ENCODE results near the gene ADCY3.

The ADCY3 gene

DNA sequence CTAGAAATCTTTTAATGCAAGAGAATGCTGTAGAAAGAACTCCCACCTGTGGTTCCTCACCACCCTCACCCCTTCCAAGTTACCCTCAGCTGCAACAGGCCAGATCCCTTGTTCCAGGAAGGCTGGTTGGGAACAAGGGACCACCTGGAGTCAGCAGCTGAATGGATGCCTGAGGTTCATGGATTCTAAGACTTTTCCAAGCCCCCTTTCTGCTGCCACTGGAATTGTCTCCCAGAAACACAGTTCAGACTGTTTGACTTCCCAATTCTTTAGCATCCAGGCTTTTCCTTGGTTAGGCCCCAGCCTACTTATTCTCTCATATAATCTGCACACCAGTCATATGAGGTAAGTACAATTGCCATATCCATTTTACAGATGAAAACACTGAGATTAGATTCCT is 8.0 kb upstream of the ADCY3 start:
- Histone ChIP-seq H3K27me3 (replicated peaks; ENCODE audit: control insufficient read depth, insufficient read depth, low read length, poor library complexity, severe bottlenecking) (no peaks in the 10 kb centered on the region), H3K4me1 (ENCODE audit: control insufficient read depth, insufficient read depth, low read length, poor library complexity, severe bottlenecking) (peaks cover 16% of the 10 kb centered on the region), H3K9me3 (ENCODE audit: control insufficient read depth, low read length) (no peaks in the 10 kb centered on the region), H3K27ac (ENCODE audit: insufficient read depth, low read length, poor library complexity, severe bottlenecking) (no peak overlapping the region), H3K36me3 (ENCODE audit: control insufficient read depth, insufficient read depth, low read length) (no peaks in the 10 kb centered on the region), H3K4me3 (ENCODE audit: insufficient read depth, low read depth, low read length, poor library complexity, severe bottlenecking) (no peak overlapping the region)
- no peak for DNase-seq

DNA sequence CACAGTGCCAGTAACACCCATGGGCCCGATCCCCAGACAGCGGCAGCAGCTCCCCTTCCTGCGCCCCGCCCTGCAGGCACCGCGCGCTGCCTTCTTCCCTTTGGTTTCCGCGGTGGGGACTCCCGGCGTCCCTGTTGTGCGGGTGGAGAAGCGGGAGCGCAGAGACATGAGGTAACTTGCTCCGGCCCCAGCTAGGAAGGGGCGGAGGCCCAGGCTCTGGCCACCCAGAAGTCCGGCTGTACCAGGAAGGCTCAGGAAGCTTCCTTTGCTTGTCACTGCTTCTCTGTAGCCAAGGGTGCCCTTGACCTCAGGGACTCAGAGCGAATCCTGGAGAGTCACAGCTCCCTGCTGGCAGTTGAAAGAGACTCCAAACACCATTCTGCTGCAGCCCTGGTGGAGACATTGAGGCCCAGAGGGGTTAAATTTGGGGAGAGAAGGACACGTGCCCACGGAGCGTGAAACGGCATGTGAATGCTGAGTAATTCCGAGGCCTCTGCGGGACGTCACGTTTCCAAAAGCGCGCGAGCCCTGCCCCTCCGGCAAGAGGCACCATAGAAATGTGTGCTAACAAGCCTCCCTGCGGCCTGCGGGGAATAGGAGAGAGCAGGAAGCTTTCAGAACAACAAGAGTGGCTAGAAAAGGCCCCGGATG is 6.7 kb upstream of the ADCY3 start:
- Histone ChIP-seq H3K36me3 (ENCODE audit: control insufficient read depth, insufficient read depth, low read length) (no peaks in the 10 kb centered on the region), H3K27ac (ENCODE audit: insufficient read depth, low read length, poor library complexity, severe bottlenecking) (no peak overlapping the region), H3K4me3 (ENCODE audit: insufficient read depth, low read depth, low read length, poor library complexity, severe bottlenecking) (peak overlapping the region; percentile 41), H3K4me1 (ENCODE audit: control insufficient read depth, insufficient read depth, low read length, poor library complexity, severe bottlenecking) (peaks cover 16% of the 10 kb centered on the region), H3K27me3 (replicated peaks; ENCODE audit: control insufficient read depth, insufficient read depth, low read length, poor library complexity, severe bottlenecking) (no peaks in the 10 kb centered on the region), H3K9me3 (ENCODE audit: control insufficient read depth, low read length) (no peaks in the 10 kb centered on the region)
- peak in 1 of 3 donors; percentile 1 for DNase-seq

DNA sequence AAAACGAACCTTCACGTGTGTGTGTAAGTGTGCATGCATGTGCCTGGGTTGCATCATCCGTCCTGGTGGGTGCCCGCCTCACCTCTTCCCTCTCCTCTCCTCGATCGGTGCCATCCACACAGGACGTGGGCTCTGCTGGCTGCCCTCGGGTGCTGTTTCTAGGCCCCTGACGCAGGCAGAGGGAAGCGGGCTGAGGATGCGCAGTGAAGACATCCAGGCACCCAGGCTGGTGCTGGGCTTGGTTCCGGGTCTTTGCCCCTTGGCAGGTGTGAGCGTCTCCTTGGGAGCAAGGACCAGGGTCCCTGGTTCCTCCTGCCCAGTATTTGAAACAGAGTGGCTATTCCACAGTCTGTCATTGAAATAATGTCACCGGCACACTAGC is 6.2 kb upstream of the ADCY3 start:
- Histone ChIP-seq H3K4me3 (ENCODE audit: insufficient read depth, low read depth, low read length, poor library complexity, severe bottlenecking) (peak overlapping the region; percentile 41), H3K36me3 (ENCODE audit: control insufficient read depth, insufficient read depth, low read length) (no peaks in the 10 kb centered on the region)
- DNase-seq, result no peak

DNA sequence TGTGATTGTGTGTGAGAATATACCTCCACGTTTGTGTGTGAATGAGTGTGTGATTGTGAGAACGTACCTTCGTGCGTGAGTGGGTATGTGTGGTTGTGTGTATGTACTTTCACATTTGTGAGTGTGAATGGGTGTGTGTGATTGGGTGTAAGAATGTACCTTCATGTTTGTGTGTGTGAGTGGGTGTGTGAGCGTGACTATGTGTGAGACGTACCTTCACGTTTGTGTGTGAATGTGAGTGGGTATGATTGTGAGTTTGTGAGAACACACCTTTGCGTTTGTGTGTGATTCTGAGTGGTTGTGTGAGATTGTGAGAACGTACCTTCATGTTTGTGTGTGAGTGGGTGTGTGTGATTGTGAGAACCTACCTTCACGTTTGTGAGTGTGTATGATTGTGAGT is 5.8 kb upstream of the ADCY3 start:
- no peak for DNase-seq
- Histone ChIP-seq H3K27me3 (replicated peaks; ENCODE audit: control insufficient read depth, insufficient read depth, low read length, poor library complexity, severe bottlenecking) (no peaks in the 10 kb centered on the region), H3K27ac (ENCODE audit: insufficient read depth, low read length, poor library complexity, severe bottlenecking) (no peak overlapping the region), H3K9me3 (ENCODE audit: control insufficient read depth, low read length) (no peaks in the 10 kb centered on the region), H3K4me1 (ENCODE audit: control insufficient read depth, insufficient read depth, low read length, poor library complexity, severe bottlenecking) (peaks cover 19% of the 10 kb centered on the region), H3K36me3 (ENCODE audit: control insufficient read depth, insufficient read depth, low read length) (no peaks in the 10 kb centered on the region), H3K4me3 (ENCODE audit: insufficient read depth, low read depth, low read length, poor library complexity, severe bottlenecking) (no peak overlapping the region)

More for the DNA sequence above, 6.2 kb upstream of the ADCY3 start:
- Histone ChIP-seq H3K27ac (ENCODE audit: insufficient read depth, low read length, poor library complexity, severe bottlenecking) (no peak overlapping the region), H3K27me3 (replicated peaks; ENCODE audit: control insufficient read depth, insufficient read depth, low read length, poor library complexity, severe bottlenecking) (no peaks in the 10 kb centered on the region), H3K9me3 (ENCODE audit: control insufficient read depth, low read length) (no peaks in the 10 kb centered on the region), H3K4me1 (ENCODE audit: control insufficient read depth, insufficient read depth, low read length, poor library complexity, severe bottlenecking) (peaks cover 16% of the 10 kb centered on the region)

DNA sequence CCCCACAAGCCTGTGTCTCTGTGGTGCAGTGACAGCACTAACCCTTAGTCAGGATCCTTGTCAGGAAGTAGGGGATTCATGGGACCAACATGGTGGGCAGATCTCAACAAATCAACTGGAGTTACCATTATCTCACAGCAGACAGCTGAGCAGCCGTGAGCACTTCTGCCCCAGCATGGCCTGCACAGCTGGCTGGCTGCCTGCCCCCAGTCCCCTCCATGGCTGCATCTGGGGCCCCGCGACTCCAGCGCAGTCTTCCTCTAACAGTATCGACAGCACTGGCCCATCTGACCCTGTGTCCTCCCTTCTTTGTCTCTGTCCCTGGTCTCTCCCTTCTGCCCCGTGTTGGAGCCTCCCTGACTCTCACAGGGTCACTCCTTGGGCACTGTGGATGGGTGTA is 4.7 kb upstream of the ADCY3 start:
- Histone ChIP-seq H3K9me3 (ENCODE audit: control insufficient read depth, low read length) (no peaks in the 10 kb centered on the region), H3K4me3 (ENCODE audit: insufficient read depth, low read depth, low read length, poor library complexity, severe bottlenecking) (no peak overlapping the region), H3K27me3 (replicated peaks; ENCODE audit: control insufficient read depth, insufficient read depth, low read length, poor library complexity, severe bottlenecking) (no peaks in the 10 kb centered on the region), H3K36me3 (ENCODE audit: control insufficient read depth, insufficient read depth, low read length) (no peaks in the 10 kb centered on the region), H3K27ac (ENCODE audit: insufficient read depth, low read length, poor library complexity, severe bottlenecking) (no peak overlapping the region), H3K4me1 (ENCODE audit: control insufficient read depth, insufficient read depth, low read length, poor library complexity, severe bottlenecking) (peaks cover 24% of the 10 kb centered on the region)
- no peak for DNase-seq

DNA sequence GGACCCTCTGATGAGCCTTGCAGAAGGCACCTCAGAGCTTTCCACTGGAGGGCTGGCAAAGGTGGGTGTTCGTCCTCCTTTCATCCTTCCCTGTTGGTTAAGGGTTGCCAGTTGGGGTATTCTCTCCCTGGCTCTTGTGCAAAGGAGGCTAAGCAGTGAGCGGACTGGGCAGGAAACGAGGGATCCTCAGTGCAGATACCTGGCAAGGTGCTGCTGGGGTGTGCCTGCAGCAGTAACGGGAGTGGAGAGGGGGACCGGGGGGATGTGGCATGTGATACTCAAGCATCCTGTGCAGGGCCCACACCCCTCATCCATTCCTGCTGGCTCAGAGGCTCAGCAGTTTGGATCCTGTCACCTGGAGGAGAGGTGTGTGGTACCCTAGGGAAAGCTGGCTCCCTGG is 4.2 kb upstream of the ADCY3 start:
- no peak overlapping the region for H3K27ac ChIP-seq (ENCODE audit: insufficient read depth, low read length, poor library complexity, severe bottlenecking)
- no peaks in the 10 kb centered on the region for H3K27me3 ChIP-seq (replicated peaks; ENCODE audit: control insufficient read depth, insufficient read depth, low read length, poor library complexity, severe bottlenecking)
- H3K4me3 ChIP-seq (ENCODE audit: insufficient read depth, low read depth, low read length, poor library complexity, severe bottlenecking), result no peak overlapping the region
- H3K9me3 ChIP-seq (ENCODE audit: control insufficient read depth, low read length), result no peaks in the 10 kb centered on the region
- DNase-seq, result no peak
- H3K36me3 ChIP-seq (ENCODE audit: control insufficient read depth, insufficient read depth, low read length), result no peaks in the 10 kb centered on the region
- H3K4me1 ChIP-seq (ENCODE audit: control insufficient read depth, insufficient read depth, low read length, poor library complexity, severe bottlenecking), result peaks cover 24% of the 10 kb centered on the region

DNA sequence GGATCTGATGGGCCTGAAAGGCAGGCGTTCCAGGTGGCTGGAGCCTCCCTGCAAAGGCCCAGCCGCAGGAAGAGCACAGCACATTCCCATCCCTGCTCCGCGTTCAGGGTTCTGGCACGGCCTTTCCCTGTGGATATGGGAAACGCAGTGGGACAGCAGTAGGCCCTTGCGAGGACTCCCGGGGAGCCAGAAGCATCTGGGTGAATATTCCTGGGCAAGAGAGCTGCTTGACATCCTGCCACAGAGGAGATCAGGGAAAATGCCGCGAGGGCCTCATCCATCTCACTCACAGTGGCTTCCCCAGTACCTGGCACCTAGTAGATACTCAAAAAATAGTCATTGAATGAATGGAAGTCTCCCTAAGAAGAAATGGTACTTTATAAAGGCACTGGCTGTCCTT is 3.1 kb upstream of the ADCY3 start:
- no peak for DNase-seq
- Histone ChIP-seq H3K4me3 (ENCODE audit: insufficient read depth, low read depth, low read length, poor library complexity, severe bottlenecking) (no peak overlapping the region), H3K36me3 (ENCODE audit: control insufficient read depth, insufficient read depth, low read length) (no peaks in the 10 kb centered on the region), H3K27me3 (replicated peaks; ENCODE audit: control insufficient read depth, insufficient read depth, low read length, poor library complexity, severe bottlenecking) (no peaks in the 10 kb centered on the region), H3K27ac (ENCODE audit: insufficient read depth, low read length, poor library complexity, severe bottlenecking) (no peak overlapping the region), H3K4me1 (ENCODE audit: control insufficient read depth, insufficient read depth, low read length, poor library complexity, severe bottlenecking) (peaks cover 36% of the 10 kb centered on the region), H3K9me3 (ENCODE audit: control insufficient read depth, low read length) (no peaks in the 10 kb centered on the region)

DNA sequence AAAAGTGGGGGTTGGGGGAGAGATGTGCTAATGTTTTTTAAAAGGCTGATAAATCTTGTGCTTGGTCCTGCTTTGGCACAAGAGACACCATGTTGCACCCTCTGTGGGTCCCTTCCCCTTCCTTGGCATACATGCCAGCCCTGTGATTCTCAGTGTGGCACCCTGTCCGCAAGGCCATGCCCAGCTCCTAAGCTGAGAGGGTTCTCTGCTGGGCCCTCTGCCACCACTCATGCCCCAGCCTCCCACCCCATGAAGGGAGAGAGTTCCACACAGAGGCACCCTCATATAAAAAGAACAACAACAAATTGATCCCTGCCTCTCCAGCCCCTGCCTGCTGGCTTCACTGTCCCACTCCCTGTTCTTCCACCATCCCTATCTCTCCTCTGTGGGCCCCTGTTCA is 2.5 kb upstream of the ADCY3 start:
- Histone ChIP-seq H3K9me3 (ENCODE audit: control insufficient read depth, low read length) (no peaks in the 10 kb centered on the region), H3K27me3 (replicated peaks; ENCODE audit: control insufficient read depth, insufficient read depth, low read length, poor library complexity, severe bottlenecking) (no peaks in the 10 kb centered on the region), H3K4me1 (ENCODE audit: control insufficient read depth, insufficient read depth, low read length, poor library complexity, severe bottlenecking) (peaks cover 41% of the 10 kb centered on the region), H3K27ac (ENCODE audit: insufficient read depth, low read length, poor library complexity, severe bottlenecking) (no peak overlapping the region), H3K4me3 (ENCODE audit: insufficient read depth, low read depth, low read length, poor library complexity, severe bottlenecking) (no peak overlapping the region), H3K36me3 (ENCODE audit: control insufficient read depth, insufficient read depth, low read length) (no peaks in the 10 kb centered on the region)
- DNase-seq, result no peak

DNA sequence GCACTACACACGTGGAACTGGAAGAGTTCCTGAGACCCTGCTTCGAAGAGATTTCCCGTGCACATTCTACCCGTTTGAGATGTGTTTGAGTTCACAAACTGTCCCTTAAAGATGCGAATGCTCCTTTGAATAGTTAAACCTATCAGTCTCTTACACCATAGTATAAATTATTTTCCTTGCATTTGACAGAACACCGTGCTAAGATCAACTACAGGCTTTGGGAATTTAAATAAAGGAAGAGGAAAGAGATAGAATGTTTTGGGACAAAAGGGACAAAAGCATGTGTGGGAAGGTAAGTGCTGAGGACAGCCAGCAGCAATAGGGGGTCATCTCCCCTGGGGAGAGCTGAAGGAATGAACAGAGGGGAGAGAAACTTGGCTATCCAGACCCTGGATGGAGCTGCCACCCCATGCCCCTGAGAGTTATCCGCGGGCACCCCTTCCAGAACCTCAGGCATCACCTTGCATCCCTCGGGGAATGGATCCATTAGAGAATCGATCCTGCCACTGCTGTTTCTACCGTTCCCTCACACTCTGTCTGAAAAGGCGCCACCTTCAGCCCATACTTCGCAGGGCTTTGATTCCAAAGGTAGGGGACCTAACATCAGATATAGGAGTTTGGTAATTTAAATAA is 888 bp upstream of the ADCY3 start:
- Histone ChIP-seq H3K4me3 (ENCODE audit: insufficient read depth, low read depth, low read length, poor library complexity, severe bottlenecking) (peak overlapping the region; percentile 49), H3K9me3 (ENCODE audit: control insufficient read depth, low read length) (no peaks in the 10 kb centered on the region)

DNA sequence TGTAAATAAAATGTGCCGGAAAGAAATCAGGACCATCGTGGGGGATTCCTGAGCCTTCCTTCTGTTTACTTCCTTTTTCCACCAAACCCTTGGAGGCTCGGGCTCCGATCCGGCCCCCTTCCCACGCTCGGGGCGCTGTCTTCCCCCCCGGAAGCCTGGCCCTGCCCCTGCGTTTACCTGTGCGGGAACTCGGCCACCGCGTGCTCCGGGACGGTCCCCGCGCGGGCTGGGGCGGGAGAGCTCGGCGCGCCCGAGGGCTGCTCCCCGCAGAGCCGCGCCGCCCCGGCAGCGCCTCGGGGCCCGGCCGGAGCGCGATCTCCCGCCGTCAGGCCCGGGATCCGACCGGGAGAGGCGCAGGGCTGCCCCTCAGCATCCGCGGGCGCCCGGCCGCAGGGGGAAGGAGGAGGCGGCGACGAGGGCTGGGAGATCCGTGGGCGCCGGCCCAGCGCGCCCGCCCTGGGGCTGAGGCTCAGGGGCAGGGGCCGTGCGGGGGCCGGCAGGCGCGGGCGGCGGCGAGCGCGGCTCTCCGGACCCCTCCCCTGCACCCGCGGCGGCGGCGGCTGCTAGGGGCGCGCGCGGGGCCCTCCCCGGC is 435 bp downstream of the ADCY3 start:
- Histone ChIP-seq H3K4me1 (ENCODE audit: control insufficient read depth, insufficient read depth, low read length, poor library complexity, severe bottlenecking) (peaks cover 30% of the 10 kb centered on the region), H3K36me3 (ENCODE audit: control insufficient read depth, insufficient read depth, low read length) (no peaks in the 10 kb centered on the region), H3K27me3 (replicated peaks; ENCODE audit: control insufficient read depth, insufficient read depth, low read length, poor library complexity, severe bottlenecking) (no peaks in the 10 kb centered on the region), H3K27ac (ENCODE audit: insufficient read depth, low read length, poor library complexity, severe bottlenecking) (no peak overlapping the region), H3K4me3 (ENCODE audit: insufficient read depth, low read depth, low read length, poor library complexity, severe bottlenecking) (peak overlapping the region; percentile 53), H3K9me3 (ENCODE audit: control insufficient read depth, low read length) (no peaks in the 10 kb centered on the region)
- DNase-seq, result peak in 1 of 3 donors; percentile 6

More for the DNA sequence above, 888 bp upstream of the ADCY3 start:
- Histone ChIP-seq H3K4me1 (ENCODE audit: control insufficient read depth, insufficient read depth, low read length, poor library complexity, severe bottlenecking) (peaks cover 32% of the 10 kb centered on the region), H3K27ac (ENCODE audit: insufficient read depth, low read length, poor library complexity, severe bottlenecking) (peak overlapping the region; percentile 34), H3K36me3 (ENCODE audit: control insufficient read depth, insufficient read depth, low read length) (no peaks in the 10 kb centered on the region), H3K27me3 (replicated peaks; ENCODE audit: control insufficient read depth, insufficient read depth, low read length, poor library complexity, severe bottlenecking) (no peaks in the 10 kb centered on the region)
- DNase-seq, result no peak

All from effector memory CD4-positive, alpha-beta T cell (primary cell).